Metanephros (tissue), 2 donors: Measurements from ENCODE around the gene KRTAP21-3. TPM values are rescaled to one million over a fixed set of nuclear protein-coding genes. Genes with fewer than 3 reads are reported as not detected.

Experiments
- small RNA-seq: library from RNA; depleted of rRNA; stranded (forward); fragments of <200 nt; gene quantifications from one replicate; pipeline ENCODE3, GENCODE V24; 2014; ENCODE audit warnings: low replicate concordance
- total RNA-seq: library from RNA; depleted of rRNA; stranded (reverse); fragments of >200 nt; gene quantifications from one replicate; pipeline ENCODE4 v1.2.3, GENCODE V29; 2014

The KRTAP21-3 gene, protein sequence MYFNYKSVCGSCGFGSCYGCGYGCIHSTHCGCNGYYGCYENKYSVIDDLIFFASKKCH
- not detected for total RNA-seq

DNA sequence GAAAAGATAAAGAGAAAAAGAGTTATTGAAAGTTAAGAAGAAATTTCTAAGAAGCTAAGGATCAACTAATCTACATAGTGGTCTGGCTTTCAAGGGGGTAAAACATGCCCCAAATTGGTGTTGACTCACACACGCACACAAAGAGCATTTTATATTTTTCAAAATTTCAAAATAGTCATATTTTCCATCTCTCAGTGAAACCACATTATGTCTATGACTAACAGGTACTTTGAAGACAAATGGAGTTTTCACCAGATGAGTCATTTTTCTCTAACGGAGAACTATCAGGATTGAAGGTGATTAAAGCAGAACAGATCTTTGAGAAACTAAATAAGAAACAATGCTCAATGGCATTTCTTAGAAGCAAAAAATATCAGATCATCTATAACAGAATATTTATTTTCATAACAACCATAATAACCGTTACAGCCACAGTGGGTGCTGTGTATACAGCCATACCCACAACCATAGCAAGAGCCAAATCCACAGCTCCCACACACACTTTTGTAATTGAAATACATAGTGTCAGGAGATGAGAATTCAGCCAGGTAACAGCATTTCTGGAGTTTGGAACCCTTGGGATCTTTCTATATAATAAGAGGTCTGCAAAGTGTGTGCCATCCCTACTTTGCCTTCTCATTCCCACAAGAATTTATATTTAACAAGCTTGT lies at the start of gene KRTAP21-3:
Gene KRTAP21-3, minus strand, starts transcription at position 539 of the 671 bp plus-strand sequence. Its CDS starts 18 bp downstream, at position 521.

DNA sequence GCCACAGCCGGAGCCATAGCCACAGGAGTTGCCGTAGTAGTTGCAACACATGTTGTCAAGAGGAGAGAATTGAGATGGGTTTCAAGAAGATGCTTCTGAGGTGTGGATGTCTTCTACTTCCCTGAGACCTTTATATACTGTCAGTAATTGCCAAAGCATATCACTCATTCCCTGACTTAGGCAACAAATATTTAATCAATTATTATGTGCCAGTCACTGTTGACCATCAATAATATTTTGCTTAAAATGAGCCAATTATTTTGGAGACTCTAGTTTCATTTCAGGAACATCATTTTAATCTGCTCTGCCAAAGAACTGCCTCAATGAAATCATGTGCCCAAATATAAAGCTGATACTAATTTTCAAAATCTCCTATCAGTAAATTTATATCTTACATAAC lies 36.8 kb upstream of the KRTAP21-3 start, which contains the start of gene KRTAP21-1:
Gene KRTAP21-1, minus strand, starts transcription at position 101 of the 400 bp plus-strand sequence. Its CDS starts 50 bp downstream, at position 51.

DNA sequence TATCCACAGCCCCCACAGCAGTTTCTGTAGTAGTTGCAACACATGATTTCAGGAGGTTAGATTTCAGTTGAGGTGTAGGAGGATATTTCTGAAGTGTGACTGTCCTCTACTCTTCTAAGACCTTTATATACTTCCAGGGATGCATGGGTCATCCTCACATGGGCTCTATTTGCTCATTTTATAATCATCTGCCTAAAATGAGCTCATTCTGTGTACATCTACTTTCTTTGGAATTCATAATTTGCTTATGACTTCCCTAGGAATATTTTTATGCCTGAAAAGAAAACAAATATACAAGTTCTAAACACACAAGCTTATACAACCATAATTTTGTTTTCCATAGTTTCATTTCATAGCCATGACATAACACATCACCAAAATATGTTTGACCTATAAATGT lies 28.6 kb upstream of the KRTAP21-3 start, which contains the start of gene KRTAP21-2:
Gene KRTAP21-2, minus strand, starts transcription at position 101 of the 400 bp plus-strand sequence. Its CDS starts 57 bp downstream, at position 44.

Small RNA genes lying within 50 kb of the gene (small RNA-seq; reads per million reads assigned to genes)
- not detected for gene AP000244.1
- gene KRTAP21-3, result not detected

Other genes starting within 250 kb of the KRTAP21-3 start
- gene KRTAP19-1, start 238.4 kb downstream of the KRTAP21-3 start, total RNA-seq, result not detected
- gene KRTAP19-2, start 231.3 kb downstream of the KRTAP21-3 start, total RNA-seq, result not detected
- gene KRTAP19-3, start 226.8 kb downstream of the KRTAP21-3 start, total RNA-seq, result not detected
- gene KRTAP19-4, start 221.6 kb downstream of the KRTAP21-3 start, total RNA-seq, result not detected
- not detected for gene KRTAP19-5, start 216.6 kb downstream of the KRTAP21-3 start, total RNA-seq
- gene KRTAP19-6, start 176.9 kb downstream of the KRTAP21-3 start, total RNA-seq, result not detected
- not detected for gene KRTAP19-7, start 157.5 kb downstream of the KRTAP21-3 start, total RNA-seq
- not detected for gene KRTAP22-2, start 128.4 kb downstream of the KRTAP21-3 start, total RNA-seq
- gene KRTAP6-3, start 126.3 kb downstream of the KRTAP21-3 start, total RNA-seq, result not detected
- gene KRTAP6-2, start 119.9 kb downstream of the KRTAP21-3 start, total RNA-seq, result not detected
- not detected for gene KRTAP22-1, start 117.7 kb downstream of the KRTAP21-3 start, total RNA-seq
- gene KRTAP6-1, start 104.8 kb downstream of the KRTAP21-3 start, total RNA-seq, result not detected
- gene KRTAP20-1, start 102.4 kb downstream of the KRTAP21-3 start, total RNA-seq, result not detected
- gene KRTAP20-4, start 98.2 kb downstream of the KRTAP21-3 start, total RNA-seq, result not detected
- not detected for gene KRTAP20-2, start 83.6 kb downstream of the KRTAP21-3 start, total RNA-seq
- not detected for gene KRTAP20-3, start 75.9 kb downstream of the KRTAP21-3 start, total RNA-seq
- gene KRTAP21-2, start 28.5 kb upstream of the KRTAP21-3 start, total RNA-seq, result not detected
- gene KRTAP21-1, start 36.7 kb upstream of the KRTAP21-3 start, total RNA-seq, result not detected
- not detected for gene KRTAP8-1, start 94.5 kb upstream of the KRTAP21-3 start, total RNA-seq
- gene KRTAP7-1, start 111.0 kb upstream of the KRTAP21-3 start, total RNA-seq, result not detected
- gene KRTAP11-1, start 162.8 kb upstream of the KRTAP21-3 start, total RNA-seq, result 0.41 TPM